T-cell (primary cell): ENCODE measurements around the gene EXOC4. TPM values are rescaled to one million over a fixed set of nuclear protein-coding genes. Genes with fewer than 3 reads are reported as not detected.

Experiments used
- ATAC-seq, 4 experiments: fragments of 200-7000 bp in 3 of 4; fragments of 150-1000 bp in 1 of 4; cut with Tn5 transposase; replicated peaks in 1 of 4; 1 replicate in 3 of 4; 2 replicates in 1 of 4; pipeline ENCODE4 v1.10.0; 2021; ENCODE audit warnings: moderate library complexity in 3 of 4, mild to moderate bottlenecking in 2 of 4, moderate number of reproducible peaks in 1 of 4
- CTCF ChIA-PET, 2 donors: fragments of 300-600 bp; sonication (Branson Sonifier 250); formaldehyde crosslinking; loops; one replicate each; lab custom pipeline; 2022; ENCODE audit warnings: antibody characterized with exemption in 2 of 2; lab: Charles Lee
- POLR2A ChIA-PET, 2 donors: fragments of 300-600 bp; sonication (Branson Sonifier 250); formaldehyde crosslinking; loops; one replicate each; lab custom pipeline; 2022; ENCODE audit warnings: antibody characterized with exemption in 2 of 2; lab: Charles Lee
- DNase-seq, 35 experiments: peaks; one replicate each; pipeline versions ENCODE4 v3.0.0 to v3.0.0-alpha.2; 2013 to 2023
- H3K27ac ChIP-seq: one replicate; pipeline ENCODE4 v1.5.1; 2013; ENCODE audit warnings: low read length
- H3K27me3 ChIP-seq, 2 experiments: replicated peaks in 1 of 2; 1 replicate in 1 of 2; 2 replicates in 1 of 2; pipeline versions ENCODE4 v1.6.1 to v1.7.0; 2013; ENCODE audit warnings: low read length in 1 of 2, mixed read lengths in 1 of 2; ENCODE audit not compliant: control insufficient read depth in 2 of 2, insufficient read depth in 2 of 2; ENCODE audit errors: extremely low read depth in 1 of 2
- H3K36me3 ChIP-seq, 2 donors: 1 replicate in 1 of 2; 2 replicates in 1 of 2; pipeline versions ENCODE4 v1.6.1 to v1.7.0; 2013; ENCODE audit warnings: low read length in 1 of 2; ENCODE audit not compliant: control insufficient read depth in 2 of 2, insufficient read depth in 1 of 2; ENCODE audit errors: extremely low read depth in 1 of 2
- H3K4me1 ChIP-seq, 2 experiments: 1 replicate in 1 of 2; 2 replicates in 1 of 2; pipeline versions ENCODE4 v1.6.1 to v1.7.0; 2013; ENCODE audit warnings: low read length in 2 of 2, mixed read lengths in 1 of 2; ENCODE audit not compliant: insufficient read depth in 2 of 2, control insufficient read depth in 1 of 2; ENCODE audit errors: extremely low read depth in 1 of 2
- H3K4me3 ChIP-seq, 2 donors: 1 replicate in 1 of 2; 2 replicates in 1 of 2; pipeline versions ENCODE4 v1.5.1 to v1.7.0; 2013; ENCODE audit warnings: mild to moderate bottlenecking in 2 of 2, low read length in 1 of 2, moderate library complexity in 1 of 2; ENCODE audit not compliant: control insufficient read depth in 1 of 2; ENCODE audit errors: extremely low read depth in 1 of 2
- H3K9me3 ChIP-seq: 2 replicates; pipeline ENCODE4 v1.7.0; 2013
- H3K27ac Mint-ChIP-seq, 2 donors: one replicate each; pipeline ENCODE4 v1.8.0; 2020 to 2021; ENCODE audit warnings: mild to moderate bottlenecking in 2 of 2, mixed read lengths in 2 of 2
- H3K27me3 Mint-ChIP-seq, 2 donors: one replicate each; pipeline ENCODE4 v1.8.0; 2021 to 2022; ENCODE audit warnings: mixed read lengths in 2 of 2
- H3K36me3 Mint-ChIP-seq: one replicate; pipeline ENCODE4 v1.8.0; 2021; ENCODE audit warnings: mixed read lengths
- H3K4me1 Mint-ChIP-seq, 3 donors: one replicate each; pipeline ENCODE4 v1.8.0; 2020 to 2022; ENCODE audit warnings: mixed read lengths in 3 of 3, mild to moderate bottlenecking in 1 of 3
- H3K4me3 Mint-ChIP-seq, 3 donors: one replicate each; pipeline ENCODE4 v1.8.0; 2020 to 2022; ENCODE audit warnings: mild to moderate bottlenecking in 3 of 3, mixed read lengths in 3 of 3, moderate library complexity in 3 of 3
- H3K9me3 Mint-ChIP-seq, 3 donors: one replicate each; pipeline ENCODE4 v1.8.0; 2020 to 2022; ENCODE audit warnings: mixed read lengths in 3 of 3
- WGBS: methylation state at CpG from one replicate; pipeline ENCODE4 v1.1.5; 2013; ENCODE audit warnings: missing lambda C conversion rate; ENCODE audit not compliant: insufficient coverage; 5-methylcytosine and 5-hydroxymethylcytosine counted together
- total RNA-seq, 35 experiments: library from RNA in 6 of 35; stranded (reverse) in 6 of 35; fragments of 120-200 nt in 1 of 35; gene quantifications; one replicate each; pipeline versions ENCODE4 v1.2.1 to v1.2.4 and lab custom pipeline; 2013 to 2026

EXOC4 gene
- total RNA-seq, 5 donors from 2014 or later (not counting 1 experiment from before 2014, with no cell fraction given) = 58.2 to 108 (median 64.8) TPM

DNA sequence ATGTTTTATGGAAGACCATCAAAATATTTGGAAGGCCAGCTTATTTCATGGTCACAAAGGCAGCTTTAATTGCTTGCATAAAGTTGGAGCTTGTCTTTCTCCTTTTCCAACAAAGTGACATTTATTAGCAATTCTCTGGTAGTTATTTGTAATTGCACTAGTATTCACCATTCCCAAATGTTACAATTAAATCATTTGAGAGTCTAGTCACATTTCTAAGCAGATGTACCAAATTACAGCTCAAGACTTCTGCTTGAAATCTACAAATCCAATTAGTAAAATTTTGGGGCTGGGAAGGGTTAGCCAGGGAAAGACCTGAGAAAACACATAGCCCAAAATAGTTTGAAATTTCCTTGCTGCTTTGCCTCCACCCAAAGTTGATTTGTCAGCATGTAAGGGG, 498.2 kb downstream of the EXOC4 start:
- ChIA-PET CTCF (interaction anchor here in 1 of 2 donors (0.7 kb wide), 1 partner anchor 40 kb away, joined by 4 read pairs; no protein-coding TSS in a partner anchor), POLR2A (interaction anchor here in 1 of 2 donors (0.7 kb wide), 1 partner anchor 20 kb away, joined by 5 read pairs; no protein-coding TSS in a partner anchor)
- H3K27ac Mint-ChIP-seq = no peak overlapping the region
- no peaks in the 10 kb centered on the region for H3K27me3 Mint-ChIP-seq
- no peaks in the 10 kb centered on the region for H3K27me3 ChIP-seq
- H3K36me3 Mint-ChIP-seq = peaks cover 30% of the 10 kb centered on the region
- no peak overlapping the region for H3K27ac ChIP-seq
- H3K4me3 Mint-ChIP-seq = no peak overlapping the region
- DNase-seq (no peak), ATAC-seq (no peak)
- no peaks in the 10 kb centered on the region for H3K9me3 ChIP-seq
- H3K9me3 Mint-ChIP-seq = no peaks in the 10 kb centered on the region
- no peaks in the 10 kb centered on the region for H3K36me3 ChIP-seq
- H3K4me3 ChIP-seq = no peak overlapping the region
- H3K4me1 Mint-ChIP-seq = no peaks in the 10 kb centered on the region
- H3K4me1 ChIP-seq = no peaks in the 10 kb centered on the region

GRCh38 chr7:133753513-133753912, 500.6 kb downstream of the EXOC4 start:
- H3K9me3 ChIP-seq = no peaks in the 10 kb centered on the region
- CTCF ChIA-PET = no interaction called here
- H3K27me3 ChIP-seq = no peaks in the 10 kb centered on the region
- H3K4me3 ChIP-seq = no peak overlapping the region
- POLR2A ChIA-PET = no interaction called here
- DNase-seq = no peak
- H3K4me1 ChIP-seq = no peaks in the 10 kb centered on the region
- no peak overlapping the region for H3K4me3 Mint-ChIP-seq
- no peak overlapping the region for H3K27ac ChIP-seq
- peaks cover 37% of the 10 kb centered on the region for H3K36me3 Mint-ChIP-seq
- no peak overlapping the region for H3K27ac Mint-ChIP-seq
- no peaks in the 10 kb centered on the region for H3K9me3 Mint-ChIP-seq
- WGBS = 95% methylated on average over 3 of the region's 5 CpGs
- H3K36me3 ChIP-seq = no peaks in the 10 kb centered on the region
- no peaks in the 10 kb centered on the region for H3K27me3 Mint-ChIP-seq
- no peaks in the 10 kb centered on the region for H3K4me1 Mint-ChIP-seq
- ATAC-seq = no peak

DNA sequence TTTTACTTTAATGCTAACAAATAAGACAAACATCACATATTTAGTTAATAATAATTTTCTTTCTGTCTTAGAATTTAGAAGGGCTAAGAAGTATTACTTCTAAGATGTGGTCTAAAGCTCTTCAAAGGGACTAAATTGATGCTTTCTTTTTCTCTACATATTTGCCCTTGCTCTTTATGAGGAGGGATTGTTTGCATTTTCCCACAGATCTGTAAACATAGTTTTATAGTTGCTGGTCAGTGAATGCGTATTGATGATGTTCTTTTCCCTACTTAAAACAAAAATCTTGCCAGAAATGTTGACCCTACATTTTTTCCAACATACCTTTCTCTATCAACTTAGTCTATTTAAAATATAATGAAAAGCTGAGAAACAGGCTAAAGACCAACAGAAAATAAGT, 501.8 kb downstream of the EXOC4 start:
- DNase-seq (no peak), ATAC-seq (no peak)
- H3K9me3 Mint-ChIP-seq = no peaks in the 10 kb centered on the region
- H3K4me3 Mint-ChIP-seq = no peak overlapping the region
- CTCF ChIA-PET = interaction anchor here in 1 of 2 donors (0.5 kb wide), 1 partner anchor 65 kb away, joined by 3 read pairs; no protein-coding TSS in a partner anchor
- Histone ChIP-seq H3K4me1 (no peaks in the 10 kb centered on the region), H3K27ac (no peak overlapping the region), H3K4me3 (no peak overlapping the region), H3K27me3 (no peaks in the 10 kb centered on the region), H3K36me3 (no peaks in the 10 kb centered on the region), H3K9me3 (no peaks in the 10 kb centered on the region)
- H3K36me3 Mint-ChIP-seq = peaks cover 37% of the 10 kb centered on the region
- WGBS = no CpG with 5 or more reads among the region's 1 CpG
- no peaks in the 10 kb centered on the region for H3K27me3 Mint-ChIP-seq
- H3K4me1 Mint-ChIP-seq = no peaks in the 10 kb centered on the region
- H3K27ac Mint-ChIP-seq = no peak overlapping the region
- POLR2A ChIA-PET = no interaction called here

GRCh38 chr7:133755901-133756300, 503.0 kb downstream of the EXOC4 start:
- H3K9me3 ChIP-seq = no peaks in the 10 kb centered on the region
- peaks cover 31% of the 10 kb centered on the region for H3K36me3 Mint-ChIP-seq
- CTCF ChIA-PET = no interaction called here
- no peaks in the 10 kb centered on the region for H3K36me3 ChIP-seq
- POLR2A ChIA-PET = interaction anchor here in 1 of 2 donors (0.6 kb wide), 1 partner anchor 423 kb away, joined by 3 read pairs; no protein-coding TSS in a partner anchor
- DNase-seq (no peak), ATAC-seq (no peak)
- no peaks in the 10 kb centered on the region for H3K4me1 Mint-ChIP-seq
- H3K27ac ChIP-seq = no peak overlapping the region
- no peaks in the 10 kb centered on the region for H3K27me3 ChIP-seq
- H3K9me3 Mint-ChIP-seq = no peaks in the 10 kb centered on the region
- H3K4me1 ChIP-seq = no peaks in the 10 kb centered on the region
- H3K4me3 ChIP-seq = no peak overlapping the region
- no peak overlapping the region for H3K4me3 Mint-ChIP-seq
- no peak overlapping the region for H3K27ac Mint-ChIP-seq
- H3K27me3 Mint-ChIP-seq = no peaks in the 10 kb centered on the region

- no peak overlapping the region for H3K4me3 Mint-ChIP-seq
- H3K27ac ChIP-seq = no peak overlapping the region
- DNase-seq (no peak), ATAC-seq (no peak)
- H3K9me3 Mint-ChIP-seq = no peaks in the 10 kb centered on the region
- H3K27me3 Mint-ChIP-seq = no peaks in the 10 kb centered on the region
- no peaks in the 10 kb centered on the region for H3K27me3 ChIP-seq
- ChIA-PET CTCF (interaction anchor here in 1 of 2 donors (0.6 kb wide), 1 partner anchor 501 kb away, joined by 4 read pairs; no protein-coding TSS in a partner anchor), POLR2A (no interaction called here)
- no peaks in the 10 kb centered on the region for H3K36me3 ChIP-seq
- peaks cover 22% of the 10 kb centered on the region for H3K36me3 Mint-ChIP-seq
- H3K4me3 ChIP-seq = no peak overlapping the region
- H3K27ac Mint-ChIP-seq = no peak overlapping the region
- WGBS = no CpG with 5 or more reads among the region's 4 CpGs
- no peaks in the 10 kb centered on the region for H3K4me1 Mint-ChIP-seq
- no peaks in the 10 kb centered on the region for H3K4me1 ChIP-seq
- H3K9me3 ChIP-seq = no peaks in the 10 kb centered on the region
These were observed 508.6 kb downstream of the EXOC4 start for GRCh38 chr7:133761443-133761842.

DNA sequence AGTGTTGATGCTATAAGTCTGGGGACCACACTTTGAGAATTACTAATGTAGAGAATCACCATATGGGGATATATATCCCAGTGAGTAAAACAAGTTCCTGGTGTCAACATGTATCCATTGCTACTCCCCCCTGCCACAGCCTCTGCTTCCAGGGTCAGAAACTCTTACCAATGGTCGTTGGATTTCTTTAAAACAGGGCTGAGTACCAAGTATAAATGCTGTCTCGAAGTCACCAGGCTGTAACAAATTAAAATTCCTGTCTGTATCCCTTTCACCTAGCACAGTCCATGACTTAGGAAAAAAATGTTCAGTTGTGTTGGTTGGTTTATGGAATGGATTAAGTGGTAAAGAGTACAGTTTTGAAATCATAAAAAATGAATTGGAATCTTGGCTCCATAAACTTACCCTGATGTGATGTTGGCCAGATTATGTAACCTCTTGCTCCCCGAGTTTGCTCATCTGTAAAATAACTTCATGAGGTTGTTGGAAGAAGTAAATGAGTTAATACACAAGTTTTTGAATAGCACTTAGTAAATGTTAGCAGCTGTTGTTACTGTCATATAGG, 510.3 kb downstream of the EXOC4 start:
- no peak for DNase-seq
- peaks cover 26% of the 10 kb centered on the region for H3K36me3 Mint-ChIP-seq
- ChIA-PET POLR2A (no interaction called here), CTCF (no interaction called here)
- 83% methylated on average over 1 of the region's 3 CpGs for WGBS
- H3K36me3 ChIP-seq = no peaks in the 10 kb centered on the region
- no peaks in the 10 kb centered on the region for H3K9me3 ChIP-seq
- H3K27ac Mint-ChIP-seq = no peak overlapping the region
- no peaks in the 10 kb centered on the region for H3K27me3 ChIP-seq
- H3K4me1 ChIP-seq = no peaks in the 10 kb centered on the region
- no peak overlapping the region for H3K27ac ChIP-seq
- H3K27me3 Mint-ChIP-seq = no peaks in the 10 kb centered on the region
- ATAC-seq = no peak
- H3K4me3 Mint-ChIP-seq = no peak overlapping the region
- no peak overlapping the region for H3K4me3 ChIP-seq
- no peaks in the 10 kb centered on the region for H3K4me1 Mint-ChIP-seq
- H3K9me3 Mint-ChIP-seq = no peaks in the 10 kb centered on the region
